Medulla oblongata (tissue), 1 donor: ENCODE data around the gene RASD1.

Experiments used
- DNase-seq: peaks from one replicate; pipeline ENCODE4 v3.0.0-alpha.2; 2015; ENCODE audit errors: extremely low spot score

RASD1 gene

GRCh38 chr17:17496189-17497064 is at the start of gene RASD1:
RASD1 (minus strand) TSS chr17:17496395; CDS start chr17:17496181, 214 bp downstream.
- DNase-seq, result peak; percentile 92

GRCh38 chr17:17545984-17546383 is 49.8 kb upstream of the RASD1 start:
- no peak for DNase-seq

GRCh38 chr17:17545031-17545820 is 49.0 kb upstream of the RASD1 start:
- peak; percentile 25 for DNase-seq

- DNase-seq, result no peak
Measured at GRCh38 chr17:17542906-17543635, 46.9 kb upstream of the RASD1 start.

- no peak for DNase-seq
Measured at GRCh38 chr17:17541640-17542001, 45.4 kb upstream of the RASD1 start.

GRCh38 chr17:17540935-17541639 is 44.9 kb upstream of the RASD1 start:
- DNase-seq, result no peak

GRCh38 chr17:17540278-17540906 is 44.2 kb upstream of the RASD1 start:
- DNase-seq, result no peak

- no peak for DNase-seq
Measured at GRCh38 chr17:17539591-17539990, 43.4 kb upstream of the RASD1 start.

- no peak for DNase-seq
Measured at GRCh38 chr17:17538417-17539391, 42.5 kb upstream of the RASD1 start.

- no peak for DNase-seq
Measured at GRCh38 chr17:17537311-17538099, 41.3 kb upstream of the RASD1 start.

GRCh38 chr17:17536702-17537101 is 40.5 kb upstream of the RASD1 start:
- no peak for DNase-seq

- DNase-seq, result peak; percentile 58
Measured at GRCh38 chr17:17535957-17536356, 39.8 kb upstream of the RASD1 start.

GRCh38 chr17:17533901-17534441 is 37.8 kb upstream of the RASD1 start:
- DNase-seq, result no peak

- DNase-seq, result no peak
Measured at GRCh38 chr17:17532991-17533390, 36.8 kb upstream of the RASD1 start.

GRCh38 chr17:17531156-17531555 is 35.0 kb upstream of the RASD1 start:
- no peak for DNase-seq

GRCh38 chr17:17528696-17529652 is 32.8 kb upstream of the RASD1 start:
- DNase-seq, result no peak

- DNase-seq, result no peak
Measured at GRCh38 chr17:17527956-17528500, 31.8 kb upstream of the RASD1 start.
